Spleen (tissue), 11 donors: ENCODE data around the gene SCP2. TPM values are rescaled to one million over a fixed set of nuclear protein-coding genes. Genes with fewer than 3 reads are reported as not detected.

Experiments
- DNase-seq: peaks from one replicate; pipeline ENCODE4 v3.0.0-alpha.2; 2020
- H3K27ac ChIP-seq, 8 donors: fragments of 200-600 bp; sonication (generic) in 7 of 8; 1 replicate in 4 of 8; 2 replicates in 4 of 8; pipeline versions ENCODE4 v1.5.0 to v1.8.0; 2016 to 2021; ENCODE audit warnings: inconsistent platforms in 4 of 8, mild to moderate bottlenecking in 4 of 8, moderate library complexity in 1 of 8
- H3K27me3 ChIP-seq, 7 donors: fragments of 200-600 bp; sonication (generic) in 6 of 7; replicated peaks in 1 of 7; 1 replicate in 4 of 7; 2 replicates in 3 of 7; pipeline versions ENCODE4 v1.5.0 to v1.8.0; 2016 to 2021; ENCODE audit warnings: inconsistent platforms in 3 of 7, mild to moderate bottlenecking in 1 of 7
- H3K36me3 ChIP-seq, 6 donors: fragments of 200-600 bp; sonication (generic) in 5 of 6; 1 replicate in 4 of 6; 2 replicates in 2 of 6; pipeline versions ENCODE4 v1.5.0 to v1.8.0; 2016 to 2021; ENCODE audit warnings: inconsistent platforms in 2 of 6
- H3K4me1 ChIP-seq, 6 donors: fragments of 200-600 bp; sonication (generic) in 5 of 6; 1 replicate in 3 of 6; 2 replicates in 3 of 6; pipeline versions ENCODE4 v1.5.0 to v1.8.0; 2016 to 2021; ENCODE audit warnings: inconsistent platforms in 3 of 6
- H3K4me3 ChIP-seq, 8 donors: fragments of 200-600 bp; sonication (generic) in 7 of 8; 1 replicate in 4 of 8; 2 replicates in 4 of 8; pipeline versions ENCODE4 v1.5.0 to v1.8.0; 2016 to 2021; ENCODE audit warnings: inconsistent platforms in 4 of 8, mild to moderate bottlenecking in 4 of 8, moderate library complexity in 2 of 8
- H3K9me3 ChIP-seq, 8 donors: fragments of 200-600 bp; sonication (generic) in 7 of 8; 1 replicate in 4 of 8; 2 replicates in 4 of 8; pipeline versions ENCODE4 v1.5.0 to v1.8.0; 2016 to 2021; ENCODE audit warnings: inconsistent platforms in 4 of 8
- POLR2A ChIP-seq, 3 donors: fragments of 450-650 bp; IDR thresholded peaks; one replicate each; pipeline ENCODE4 v1.5.1; 2017; ENCODE audit warnings: antibody characterized with exemption in 3 of 3, mild to moderate bottlenecking in 1 of 3
- POLR2AphosphoS5 ChIP-seq, 3 donors: sonication (generic); formaldehyde crosslinking; IDR thresholded peaks; one replicate each; pipeline ENCODE4 v1.5.1; 2017; ENCODE audit warnings: antibody characterized with exemption in 3 of 3
- WGBS, 5 donors: extraction: QIAGEN DNeasy Blood & Tissue Kit in 3 of 5; methylation state at CpG; one replicate each; pipeline versions ENCODE4 v1.1.5 to v1.1.7; 2013 to 2018; 5-methylcytosine and 5-hydroxymethylcytosine counted together
- intact Hi-C: fragments of 100-400 bp; cut with DNase I; formaldehyde crosslinking; loops from one replicate; pipeline ENCODE4 v1.15.0; 2023; ENCODE audit warnings: low total_unique reads
- polyA plus RNA-seq, 3 donors: library from polyadenylated mRNA; stranded (reverse); fragments of 200-250 nt; gene quantifications; one replicate each; pipeline ENCODE4 v1.2.1, GENCODE V29; 2013
- total RNA-seq, 7 donors: library from RNA; depleted of rRNA in 3 of 7; stranded (reverse); fragments of >200 nt in 3 of 7; fragmentation: NEBNext Ultra II Directional in 4 of 7; extraction: Animal tissue kit (Norgen Biotek cat#: 25700) in 4 of 7; gene quantifications; one replicate each; pipeline versions ENCODE4 v1.1.0 to v1.2.1, GENCODE V29; 2016 to 2021
- TF ChIP-seq, protein P1 (sequence below), 11 experiments: fragments of 200-600 bp in 7 of 11; fragments of 450-650 bp in 4 of 11; sonication (generic) in 4 of 11; IDR thresholded peaks in 8 of 11; conservative IDR thresholded peaks in 3 of 11; 1 replicate in 7 of 11; 2 replicates in 4 of 11; pipeline versions ENCODE4 v1.4.0 to v1.8.0; 2016 to 2021; ENCODE audit warnings: antibody characterized with exemption in 11 of 11, inconsistent platforms in 4 of 11, mild to moderate bottlenecking in 1 of 11
- donor health status: healthy with polysubstance abuse.
- donor health status: DM: no; HTN: no; CAD: no; lungs with moderate emphysema.
- donor health status: DM: no; HTN: no; CAD: no.
- donor health status: Bipolar disorder and iron deficiency.
- donor health status: healthy.
- donor health status: DM: no; HTN: no; CAD: no.
- donor health status: DM: yes; HTN: yes; CAD: no.

Gene SCP2
- total and polyA plus RNA-seq, 10 donors: 69.4 to 105 (median 83.6) TPM

DNA sequence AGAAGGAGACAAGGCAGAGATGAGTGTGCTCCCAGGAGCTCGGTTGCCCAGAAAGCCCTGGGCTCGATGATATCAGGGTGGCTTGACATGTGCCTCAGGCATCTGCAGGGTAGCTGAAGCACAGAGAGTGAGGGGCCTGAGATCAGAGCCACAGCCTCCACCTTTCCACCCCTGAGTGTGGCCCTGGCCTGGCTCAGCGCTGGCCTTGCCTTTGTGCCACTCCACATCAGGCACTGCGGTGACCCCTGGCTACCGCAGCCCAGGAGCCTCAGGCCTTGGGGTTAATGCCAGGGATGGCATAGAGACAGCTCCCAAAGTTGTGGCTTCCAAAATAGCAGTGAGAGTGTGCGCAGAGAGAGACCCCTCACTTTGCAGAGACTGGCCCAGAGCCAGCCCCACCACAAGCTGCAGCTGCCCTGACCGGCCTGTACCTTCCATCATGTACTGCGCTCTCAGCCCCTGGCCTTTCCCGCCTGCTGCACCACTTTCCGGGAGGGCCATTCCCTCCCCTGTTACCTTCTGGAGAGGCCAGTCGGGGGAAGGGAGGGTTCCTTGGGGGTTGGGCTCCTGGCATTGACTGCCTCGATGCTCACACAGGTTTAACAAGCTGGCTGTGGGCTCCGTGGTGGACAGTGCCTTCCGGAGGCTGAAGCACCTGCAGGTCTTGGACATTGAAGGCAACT lies 154.4 kb downstream of the SCP2 start:
- no peak overlapping the region for H3K4me3 ChIP-seq
- peaks cover 0 to 10% (median 0%) of the 10 kb centered on the region in 7 donors for H3K27me3 ChIP-seq
- TF ChIP-seq POLR2AphosphoS5 (IDR thresholded peaks at IDR 0.05) (no peak), POLR2A (IDR thresholded peaks at IDR 0.05) (no peak)
- TF ChIP-seq, protein P1, sequence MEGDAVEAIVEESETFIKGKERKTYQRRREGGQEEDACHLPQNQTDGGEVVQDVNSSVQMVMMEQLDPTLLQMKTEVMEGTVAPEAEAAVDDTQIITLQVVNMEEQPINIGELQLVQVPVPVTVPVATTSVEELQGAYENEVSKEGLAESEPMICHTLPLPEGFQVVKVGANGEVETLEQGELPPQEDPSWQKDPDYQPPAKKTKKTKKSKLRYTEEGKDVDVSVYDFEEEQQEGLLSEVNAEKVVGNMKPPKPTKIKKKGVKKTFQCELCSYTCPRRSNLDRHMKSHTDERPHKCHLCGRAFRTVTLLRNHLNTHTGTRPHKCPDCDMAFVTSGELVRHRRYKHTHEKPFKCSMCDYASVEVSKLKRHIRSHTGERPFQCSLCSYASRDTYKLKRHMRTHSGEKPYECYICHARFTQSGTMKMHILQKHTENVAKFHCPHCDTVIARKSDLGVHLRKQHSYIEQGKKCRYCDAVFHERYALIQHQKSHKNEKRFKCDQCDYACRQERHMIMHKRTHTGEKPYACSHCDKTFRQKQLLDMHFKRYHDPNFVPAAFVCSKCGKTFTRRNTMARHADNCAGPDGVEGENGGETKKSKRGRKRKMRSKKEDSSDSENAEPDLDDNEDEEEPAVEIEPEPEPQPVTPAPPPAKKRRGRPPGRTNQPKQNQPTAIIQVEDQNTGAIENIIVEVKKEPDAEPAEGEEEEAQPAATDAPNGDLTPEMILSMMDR (IDR thresholded peaks at IDR 0.05 in 8 of 11, conservative IDR thresholded peaks at IDR 0.05 in 3 of 11): no peak
- H3K36me3 ChIP-seq: no peaks in the 10 kb centered on the region
- peaks cover 0 to 7% (median 0%) of the 10 kb centered on the region in 6 donors for H3K4me1 ChIP-seq
- intact Hi-C loops: no loop called here
- H3K27ac ChIP-seq: no peak overlapping the region
- DNase-seq: peak; percentile 66
- no peaks in the 10 kb centered on the region for H3K9me3 ChIP-seq
- 74 to 82% (median 78%) methylated on average over 14 of the region's 14 CpGs for WGBS, 5 donors

DNA sequence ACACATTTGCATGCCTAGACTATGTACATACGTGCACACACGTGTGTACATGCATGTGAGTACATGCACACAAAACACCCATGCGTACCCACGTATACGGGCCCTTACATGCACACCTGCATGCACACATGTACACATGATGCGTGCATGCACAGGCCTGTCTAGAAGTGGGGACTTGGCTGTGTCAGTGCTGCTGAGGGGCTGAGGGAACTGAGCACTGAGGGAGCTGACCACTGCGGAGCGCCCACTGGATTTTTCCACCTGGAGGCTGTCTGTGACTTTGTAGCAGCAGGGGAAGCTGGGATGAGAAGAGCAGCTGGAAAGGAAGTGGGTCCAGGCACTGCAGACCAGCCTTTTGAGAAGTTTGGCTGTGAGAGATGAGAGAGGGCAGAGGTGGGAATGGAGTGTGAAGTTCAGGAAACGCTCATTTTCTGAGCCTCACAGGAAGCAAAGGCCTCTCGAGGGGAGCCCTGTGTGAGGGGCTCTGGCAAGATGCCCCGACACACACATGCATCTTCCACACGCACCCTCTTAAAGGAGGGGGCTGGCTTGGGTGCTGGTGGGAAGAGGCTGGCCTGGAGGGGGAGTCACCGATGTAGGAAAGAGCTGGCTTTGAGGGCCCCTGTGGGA lies 155.9 kb downstream of the SCP2 start:
- Histone ChIP-seq H3K27ac (no peak overlapping the region), H3K4me1 (peaks cover 0 to 7% (median 0%) of the 10 kb centered on the region in 6 donors), H3K27me3 (no peaks in the 10 kb centered on the region), H3K9me3 (no peaks in the 10 kb centered on the region), H3K4me3 (no peak overlapping the region), H3K36me3 (no peaks in the 10 kb centered on the region)
- intact Hi-C loops: no loop called here
- WGBS, 5 donors: 60 to 79% (median 67%) methylated on average over 8 to 13 of the region's 13 CpGs
- TF ChIP-seq POLR2AphosphoS5 (IDR thresholded peaks at IDR 0.05) (no peak), POLR2A (IDR thresholded peaks at IDR 0.05) (no peak)
- TF ChIP-seq, protein P1 (IDR thresholded peaks at IDR 0.05 in 8 of 11, conservative IDR thresholded peaks at IDR 0.05 in 3 of 11): no peak
- DNase-seq: no peak

DNA sequence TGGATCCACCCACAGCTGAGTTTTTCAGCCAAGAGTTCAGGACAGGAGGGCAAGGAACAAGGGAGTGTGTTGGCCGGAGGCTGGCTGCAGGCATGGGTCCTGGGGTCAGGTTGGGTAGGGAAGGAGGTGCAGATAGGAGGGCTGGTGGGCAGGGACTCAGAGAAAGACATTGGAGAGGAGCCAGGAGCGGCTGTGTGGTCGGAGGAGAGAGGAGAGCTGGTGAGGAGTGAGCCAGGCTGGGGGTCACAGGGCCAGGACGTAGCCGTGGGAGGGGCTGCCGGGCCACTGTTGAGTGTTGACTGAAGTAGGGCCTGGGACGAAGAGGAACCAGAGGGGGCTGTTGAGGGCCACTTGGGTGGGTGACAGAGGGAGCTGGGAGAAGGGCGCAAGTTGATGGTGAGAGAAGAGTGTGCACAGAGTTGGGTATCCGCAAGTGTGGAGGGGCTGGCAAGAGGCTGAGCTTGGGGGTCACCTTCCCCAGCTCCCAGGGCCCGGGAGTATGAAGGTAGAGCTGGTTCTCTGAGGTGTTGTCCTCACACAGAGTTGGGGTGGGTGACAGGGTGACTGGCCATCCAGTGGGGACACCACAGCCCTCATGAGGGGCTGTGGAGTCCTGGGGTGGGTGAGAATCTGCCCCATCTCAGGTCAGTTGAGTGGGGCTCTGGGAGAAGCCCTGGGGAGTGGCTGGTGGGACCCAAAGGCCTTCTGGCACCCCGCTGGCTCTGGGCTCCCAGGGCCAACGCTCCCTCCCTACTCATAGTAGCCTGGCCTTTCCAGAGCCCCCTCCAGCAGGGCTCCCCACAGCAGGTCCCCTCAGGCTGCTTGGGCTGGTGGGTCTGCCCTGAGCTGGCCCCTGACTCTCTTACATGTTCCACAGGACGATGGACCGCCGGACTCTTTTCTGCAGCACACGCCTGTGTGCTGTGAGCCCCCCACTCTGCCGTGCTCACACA lies 156.8 kb downstream of the SCP2 start:
- TF ChIP-seq, protein P1 (IDR thresholded peaks at IDR 0.05 in 8 of 11, conservative IDR thresholded peaks at IDR 0.05 in 3 of 11): no peak
- TF ChIP-seq POLR2AphosphoS5 (IDR thresholded peaks at IDR 0.05): no peak
- TF ChIP-seq POLR2A (IDR thresholded peaks at IDR 0.05): no peak
- DNase-seq: no peak
- no peaks in the 10 kb centered on the region for H3K36me3 ChIP-seq
- H3K4me3 ChIP-seq: no peak overlapping the region
- intact Hi-C loops: no loop called here
- WGBS, 5 donors: 78 to 88% (median 80%) methylated on average over 15 to 17 of the region's 17 CpGs
- no peaks in the 10 kb centered on the region for H3K9me3 ChIP-seq
- H3K27me3 ChIP-seq: no peaks in the 10 kb centered on the region
- H3K4me1 ChIP-seq: peaks cover 0 to 7% (median 0%) of the 10 kb centered on the region in 6 donors
- no peak overlapping the region for H3K27ac ChIP-seq
